HPDE6-E6E7 (cell line): Measurements from ENCODE around the gene FIGN.

Experiments
- DNase-seq: peaks from one replicate; pipeline ENCODE4 v3.0.0; 2011; ENCODE audit warnings: missing footprints; ENCODE audit errors: extremely low spot score

The FIGN gene

DNA sequence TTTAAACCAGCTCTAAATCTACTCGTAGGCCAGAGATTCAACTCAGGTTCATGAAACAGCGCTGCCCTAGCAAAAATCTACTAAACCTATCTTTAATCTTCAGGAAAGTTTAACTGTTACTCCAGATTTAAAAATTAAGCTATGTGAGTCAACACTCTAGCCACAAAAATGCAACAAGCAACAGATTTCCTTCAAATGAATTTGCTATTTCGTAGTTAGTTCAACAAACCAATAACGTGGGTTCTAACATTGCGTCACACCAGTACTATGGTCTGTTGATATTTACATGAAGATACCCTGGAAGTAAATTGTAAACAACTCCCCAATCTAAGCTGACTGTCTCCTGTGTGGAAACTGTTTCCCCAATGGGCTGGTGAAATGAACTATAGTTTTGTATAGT is 71.2 kb downstream of the FIGN start:
- no peak for DNase-seq

DNA sequence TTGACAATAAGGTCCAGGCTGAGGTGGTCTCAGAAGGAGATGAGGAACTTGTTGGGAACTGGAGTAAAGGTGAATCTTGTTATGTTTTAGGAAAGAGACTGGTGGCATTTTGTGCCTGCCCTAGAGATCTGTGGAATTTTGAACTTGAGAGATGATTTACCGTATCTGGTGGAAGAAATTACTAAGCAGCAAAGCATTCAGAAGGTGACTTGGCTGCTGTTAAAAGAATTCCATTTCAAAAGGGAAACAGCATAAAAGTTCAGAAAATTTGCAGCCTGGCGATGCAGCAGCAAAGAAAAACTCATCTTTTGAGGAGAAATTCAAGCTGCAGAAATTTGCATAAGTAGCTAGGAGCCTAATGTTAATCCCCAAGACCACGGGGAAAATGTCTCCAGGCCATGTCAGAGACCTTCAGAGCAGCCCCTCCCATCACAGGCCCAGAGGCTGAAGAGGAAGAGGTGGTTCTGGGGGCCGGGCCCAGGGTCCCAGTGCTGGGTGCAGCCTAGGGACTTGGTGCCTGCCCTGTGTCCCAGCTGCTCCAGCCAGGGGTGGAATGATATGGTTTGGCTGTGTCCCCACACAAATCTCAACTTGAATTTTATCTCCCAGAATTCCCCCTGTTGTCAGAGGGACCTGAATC is 73.5 kb downstream of the FIGN start:
- no peak for DNase-seq

DNA sequence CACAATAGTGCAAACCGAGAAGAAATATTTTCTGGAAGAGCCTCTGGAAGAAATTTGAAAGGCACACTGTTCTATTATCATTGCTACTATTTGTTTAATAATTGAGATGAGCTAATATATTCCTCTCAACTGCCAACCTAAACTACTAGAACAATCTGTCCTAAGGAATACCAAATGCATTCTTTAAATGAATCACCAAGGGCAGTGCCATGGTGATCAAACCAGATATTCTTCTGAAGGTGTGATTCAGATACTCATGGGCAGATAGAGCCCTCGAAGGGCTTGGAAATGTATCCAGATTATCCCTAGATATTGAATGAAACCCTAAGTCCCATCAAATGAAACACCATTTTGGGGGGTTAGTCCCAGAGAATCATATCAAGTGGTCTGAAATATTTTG is 76.6 kb downstream of the FIGN start:
- peak; percentile 46 for DNase-seq

DNA sequence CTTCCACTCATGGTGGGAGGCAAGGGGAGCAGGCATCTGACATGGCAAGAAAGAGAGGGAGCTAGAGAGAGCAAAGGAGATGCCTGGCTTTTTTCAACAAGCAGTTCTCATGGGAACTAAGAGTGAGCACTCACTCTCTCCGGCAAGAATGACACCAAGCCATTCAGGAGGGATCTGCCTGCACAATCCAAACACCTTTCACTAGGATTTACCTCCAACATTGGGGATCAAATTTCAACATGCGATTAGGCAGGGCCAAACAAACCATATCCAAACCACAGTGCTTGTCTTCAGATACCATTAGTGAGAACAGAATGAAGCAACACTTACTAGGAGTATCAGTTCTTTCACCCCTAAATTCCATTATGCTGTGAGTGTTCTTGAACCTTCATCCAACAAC is 77.3 kb downstream of the FIGN start:
- DNase-seq, result no peak

DNA sequence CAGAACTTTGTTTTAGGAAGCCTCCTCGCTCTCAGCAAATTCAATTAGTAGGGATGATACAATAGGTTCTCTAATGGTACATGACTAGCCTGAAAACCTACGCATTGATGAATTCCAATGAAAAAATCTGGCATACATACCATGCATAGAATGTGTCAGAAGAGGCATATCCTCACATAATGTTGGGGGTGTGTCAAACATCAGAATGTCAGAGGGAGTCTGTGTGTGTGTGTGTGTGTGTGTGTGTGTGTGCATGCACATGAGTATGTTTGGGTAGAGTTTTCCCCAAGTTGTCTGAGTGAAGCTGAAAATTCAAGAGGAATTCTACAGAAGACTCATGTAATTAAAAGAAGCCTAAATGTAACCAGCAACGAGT is 78.5 kb downstream of the FIGN start:
- DNase-seq, result no peak

DNA sequence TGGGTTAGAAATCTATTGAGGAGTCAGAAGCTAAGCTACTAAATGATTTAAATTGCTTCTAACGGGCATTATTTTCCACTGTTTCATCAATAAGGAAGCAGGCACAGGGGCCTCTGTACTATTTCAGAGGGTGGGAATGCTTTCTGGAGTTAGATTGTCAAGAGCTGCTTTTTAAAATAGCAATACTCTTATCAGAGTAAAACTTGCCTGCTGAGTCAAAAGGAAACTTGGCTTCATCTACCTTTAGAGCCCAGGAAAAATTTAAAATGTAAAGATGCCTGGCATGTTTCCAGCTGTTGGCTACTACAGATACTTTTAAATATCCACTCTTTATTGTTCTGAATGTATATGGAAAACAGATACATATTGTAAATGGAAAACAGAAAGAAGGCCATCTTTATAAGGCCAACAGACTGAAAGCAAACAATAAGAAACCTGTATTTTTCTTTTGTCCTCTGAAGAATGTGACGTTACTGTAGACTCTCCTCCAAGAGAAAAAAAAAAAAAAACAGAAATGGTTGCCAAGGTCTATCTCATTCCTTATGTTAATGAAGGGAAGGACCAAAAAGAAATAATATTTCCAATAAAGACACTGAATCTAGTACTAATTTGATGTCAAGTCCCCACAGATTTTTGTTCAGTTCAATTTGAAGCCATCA is 79.1 kb downstream of the FIGN start:
- DNase-seq, result no peak

DNA sequence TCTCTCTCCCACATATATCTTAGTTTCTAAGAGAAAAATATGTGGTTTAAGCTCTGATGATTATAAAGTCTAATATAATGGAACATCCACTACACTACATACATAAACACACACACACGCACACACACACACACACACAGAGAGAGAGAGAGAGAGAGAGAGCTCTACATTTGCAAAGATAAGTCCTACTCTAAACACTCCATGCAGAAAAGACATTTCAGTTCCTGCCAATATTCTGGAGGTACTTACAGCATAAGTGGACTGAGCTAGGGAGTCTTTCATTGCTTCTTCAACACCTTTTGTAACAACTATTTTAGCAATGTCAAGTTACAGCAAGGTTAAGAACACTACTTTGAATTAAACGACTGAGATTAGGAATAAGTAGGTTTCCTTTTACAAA is 80.1 kb downstream of the FIGN start:
- DNase-seq, result no peak

DNA sequence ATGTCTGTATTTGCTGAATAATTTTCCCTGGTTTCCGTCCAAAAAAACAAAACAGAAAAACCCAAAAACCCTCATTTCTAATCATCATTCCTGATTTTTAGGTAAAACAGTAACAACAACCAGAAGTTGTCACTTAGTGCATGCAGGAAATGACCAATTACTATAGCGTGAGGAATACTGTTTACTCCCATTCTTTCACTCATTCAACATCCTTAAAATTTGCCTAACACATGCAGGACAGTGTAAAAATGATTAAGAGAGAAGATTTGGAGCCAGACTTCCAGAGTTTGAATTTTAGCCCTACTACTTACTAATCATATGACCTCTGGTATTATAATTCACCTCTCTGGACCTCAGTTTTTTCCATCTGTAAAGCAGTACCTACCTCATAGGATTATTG is 83.1 kb downstream of the FIGN start:
- no peak for DNase-seq

DNA sequence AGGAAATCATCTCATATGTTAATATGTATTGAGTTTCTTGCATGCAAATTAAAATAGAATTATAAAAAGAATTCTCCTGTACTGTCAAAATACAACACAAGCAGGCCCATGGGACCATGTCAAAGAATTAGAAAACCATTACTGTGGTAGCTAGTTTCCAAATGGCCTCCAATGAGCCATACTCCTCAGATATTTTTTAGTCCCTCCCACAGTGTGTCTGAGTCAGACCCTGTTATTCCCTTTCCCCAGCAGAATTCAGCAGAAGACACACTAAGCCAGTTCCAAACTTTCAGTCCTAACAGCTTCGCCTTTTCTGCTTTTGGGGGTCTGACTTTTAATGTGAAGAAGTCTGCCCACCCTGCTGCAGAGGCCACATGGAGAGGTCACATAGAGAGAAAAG is 86.7 kb downstream of the FIGN start:
- no peak for DNase-seq

DNA sequence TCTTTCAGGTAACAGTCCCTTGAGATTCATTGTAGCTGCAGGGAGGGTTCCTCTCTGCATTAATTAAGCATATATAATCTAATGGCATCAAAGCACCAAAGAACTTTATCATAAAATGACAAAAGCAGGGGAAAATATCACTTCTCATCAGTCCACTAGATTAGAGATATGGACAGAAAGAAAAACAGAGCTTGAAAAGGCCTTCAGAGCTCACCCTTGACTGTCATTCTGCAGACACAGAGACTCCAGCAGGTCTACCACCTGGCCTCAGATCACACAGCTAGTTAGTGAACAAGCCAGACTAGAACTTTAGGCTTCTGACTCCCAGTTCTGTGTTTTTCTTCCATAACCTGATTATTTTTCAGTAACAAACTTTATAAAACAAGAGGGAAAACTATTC is 88.5 kb downstream of the FIGN start:
- no peak for DNase-seq

DNA sequence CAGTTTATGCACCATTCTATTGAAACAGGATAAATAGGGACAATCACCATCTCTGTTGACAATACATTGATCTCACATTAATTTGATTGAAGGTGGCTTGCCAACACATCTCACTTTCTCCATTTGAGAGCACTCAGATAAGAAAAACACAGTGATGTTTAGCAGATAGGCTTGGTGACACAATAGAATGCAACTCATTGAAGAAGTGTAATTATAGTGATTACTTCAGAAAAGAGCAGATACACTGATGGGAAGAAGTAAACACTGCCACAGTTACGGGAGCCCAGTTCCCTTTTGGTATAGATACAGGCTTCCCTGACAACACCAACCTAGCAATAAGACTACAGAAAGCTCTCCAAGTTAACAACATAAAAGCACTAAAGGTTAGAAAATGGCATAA is 89.1 kb downstream of the FIGN start:
- no peak for DNase-seq

DNA sequence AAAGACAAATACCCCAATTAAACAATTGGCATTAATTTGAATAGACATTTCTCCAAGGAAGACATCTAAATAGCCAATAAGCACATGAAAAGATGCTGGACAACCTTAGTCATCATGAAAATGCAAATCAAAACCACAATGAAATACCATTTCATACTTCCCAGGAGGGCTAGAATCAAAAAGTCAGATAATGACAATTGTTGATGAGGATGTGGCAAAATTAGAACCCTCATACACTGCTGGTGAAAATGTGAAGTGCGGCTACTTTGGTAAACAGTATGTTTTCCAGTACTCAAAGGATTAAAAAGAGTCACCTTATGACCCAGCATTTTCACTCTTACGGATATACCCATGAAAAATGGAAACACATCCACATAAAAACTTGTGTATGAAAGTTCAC is 91.6 kb downstream of the FIGN start:
- DNase-seq, result no peak

DNA sequence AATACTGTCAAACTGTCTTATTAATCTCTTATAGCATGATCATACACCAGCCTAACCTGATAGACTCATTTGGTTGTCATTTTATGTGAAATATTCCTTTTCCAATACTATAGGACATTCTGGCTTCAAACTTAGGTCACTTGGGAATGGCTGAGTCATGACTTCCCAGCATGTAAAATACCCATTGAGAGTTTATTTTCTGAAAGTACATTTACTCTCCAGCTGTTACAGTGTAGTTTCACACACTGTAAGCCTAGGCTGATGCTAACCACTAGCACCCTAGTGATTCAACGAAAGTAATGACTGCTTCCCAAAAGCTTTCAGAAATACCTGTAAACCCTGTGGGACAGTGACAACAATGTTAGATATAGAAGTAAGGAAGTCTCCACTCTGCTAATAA is 93.8 kb downstream of the FIGN start:
- DNase-seq, result no peak

DNA sequence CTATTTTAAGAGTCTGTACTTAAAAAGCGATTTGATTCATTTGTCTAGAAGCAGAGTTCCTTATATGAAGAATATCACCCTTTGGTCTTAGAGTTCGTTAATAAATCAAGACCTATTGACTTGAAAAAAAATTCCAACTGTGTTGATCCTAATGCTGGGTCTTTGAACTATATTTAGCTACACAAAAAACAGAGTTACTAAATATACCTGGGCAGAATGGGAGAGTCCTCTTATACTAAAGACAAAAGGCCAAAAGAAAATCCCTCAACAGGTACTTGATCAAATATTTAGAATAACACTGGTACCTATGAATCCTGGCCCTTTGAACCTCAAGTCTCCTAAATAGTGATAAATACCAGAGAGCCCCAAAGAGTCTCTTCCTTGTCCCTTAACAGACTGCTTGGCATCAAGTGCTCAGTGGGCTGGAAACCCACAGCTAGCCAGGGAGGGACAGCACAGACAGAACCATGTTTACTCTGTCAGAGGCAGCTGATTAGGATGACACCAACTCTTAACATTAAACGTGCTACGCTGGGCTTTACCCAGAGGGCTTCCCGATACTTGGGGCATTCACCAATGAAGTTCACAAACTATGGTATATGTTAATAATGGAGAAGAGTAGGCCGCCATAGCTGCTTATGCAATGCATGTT is 95.1 kb downstream of the FIGN start:
- no peak for DNase-seq

DNA sequence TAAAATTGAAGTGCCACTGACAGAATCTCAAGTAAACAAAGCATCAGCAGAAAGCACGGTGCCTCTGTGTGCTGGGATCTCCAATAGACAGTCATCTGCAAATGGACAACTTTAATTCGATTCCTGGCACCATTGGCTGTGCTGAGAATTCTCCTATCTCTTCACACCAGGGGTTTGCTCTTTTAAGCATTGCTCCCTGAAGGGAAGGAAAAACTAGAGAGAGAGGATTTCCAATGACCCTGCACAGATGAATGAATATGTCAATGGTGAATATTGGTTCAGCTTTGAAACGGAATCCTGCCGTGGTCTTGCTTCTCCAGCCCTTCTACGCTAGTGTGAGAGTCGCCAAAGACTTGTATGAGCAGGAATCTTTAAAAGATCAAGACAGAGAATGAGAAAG is 97.9 kb downstream of the FIGN start:
- DNase-seq, result no peak

DNA sequence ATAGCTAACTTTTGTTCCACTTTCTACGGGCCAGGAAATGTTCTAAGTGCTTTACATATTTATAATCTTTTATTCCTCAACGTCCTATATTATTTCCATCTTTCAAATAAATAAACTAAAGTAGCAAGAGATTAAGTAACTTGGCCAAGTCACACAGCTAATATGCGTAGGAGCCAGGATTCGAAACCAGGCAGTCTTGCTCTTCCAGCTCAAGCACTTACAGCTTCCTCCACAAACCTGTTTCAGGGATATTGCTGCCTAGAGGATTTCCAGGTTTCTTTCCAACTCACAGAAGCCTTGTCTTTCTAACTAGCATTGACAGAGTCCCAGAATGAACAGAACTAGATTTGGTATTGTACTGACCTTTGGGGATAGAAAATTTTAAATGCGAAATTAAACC is 102.5 kb downstream of the FIGN start:
- DNase-seq, result no peak

DNA sequence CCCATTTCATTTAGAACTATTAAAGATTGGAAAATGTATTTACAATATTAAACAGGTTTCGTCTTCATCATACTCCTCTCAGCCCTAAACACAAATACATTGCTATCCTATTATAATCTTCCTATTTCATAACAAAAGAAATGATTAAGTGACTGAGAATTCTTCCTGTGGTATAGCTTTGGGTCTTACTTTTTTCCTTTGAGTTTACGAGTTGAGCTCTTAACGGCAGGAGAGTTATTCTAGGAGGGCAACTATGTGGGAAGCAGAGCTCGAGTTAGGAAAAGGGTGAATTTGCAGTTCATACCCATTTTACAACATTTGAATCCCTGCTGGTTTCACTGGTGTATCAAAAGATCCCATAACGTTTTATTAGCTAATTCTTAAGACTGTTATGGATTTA is 105.0 kb downstream of the FIGN start:
- DNase-seq, result no peak

DNA sequence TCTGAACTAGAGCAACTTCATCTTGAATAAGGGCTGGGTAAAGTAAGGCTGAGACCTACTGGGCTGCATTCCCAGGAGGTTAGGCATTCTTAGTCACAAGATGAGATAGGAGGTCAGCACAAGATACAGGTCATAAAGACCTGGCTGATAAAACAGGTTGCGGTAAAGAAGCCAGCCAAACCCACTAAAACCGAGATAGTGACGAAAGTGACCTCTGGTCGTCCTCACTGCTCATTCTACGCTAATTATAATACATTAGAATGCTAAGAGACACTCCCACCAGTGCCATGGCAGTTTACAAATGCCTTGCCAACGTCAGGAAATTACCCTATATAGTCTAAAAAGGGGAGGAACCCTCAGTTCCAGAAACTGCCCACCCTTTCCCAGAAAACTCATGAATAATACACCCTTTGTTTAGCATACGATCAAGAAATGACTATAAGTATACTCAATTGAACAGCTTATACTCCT is 109.1 kb downstream of the FIGN start:
- no peak for DNase-seq

DNA sequence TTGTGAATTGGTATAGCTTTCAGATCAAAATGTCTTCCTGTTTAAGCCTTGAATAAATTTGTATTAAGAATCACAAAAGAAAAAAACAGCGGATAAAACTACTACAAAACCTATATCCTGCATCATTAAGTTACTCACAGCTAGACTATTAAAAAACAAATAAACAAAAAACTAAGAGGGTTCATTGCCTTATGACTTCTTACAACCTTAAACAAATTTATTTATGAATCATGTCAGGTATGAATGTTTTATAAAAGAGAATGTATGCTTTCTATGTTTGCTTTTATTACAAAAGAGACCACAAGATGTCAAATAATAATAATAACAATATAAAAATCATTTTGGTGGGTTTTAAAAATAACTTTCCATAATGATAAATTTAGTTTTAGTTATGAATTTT is 109.6 kb downstream of the FIGN start:
- DNase-seq, result no peak

DNA sequence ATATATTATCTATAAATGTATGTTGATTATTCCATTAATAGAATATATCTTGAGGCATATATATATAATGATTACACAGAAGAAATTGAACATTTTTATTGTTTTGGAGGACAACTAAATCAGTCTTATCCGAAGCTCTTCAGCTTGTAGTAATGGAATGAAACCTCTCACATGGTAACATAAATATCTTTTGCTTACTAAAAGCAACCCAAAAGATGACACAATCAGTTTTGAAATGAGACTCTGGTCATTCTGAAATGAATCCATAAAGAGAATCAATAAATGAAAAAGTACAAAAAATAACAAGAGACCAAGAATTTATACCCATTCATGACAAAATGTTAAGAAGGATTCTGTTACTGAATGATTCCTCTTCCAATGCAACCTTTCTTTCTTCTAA is 110.2 kb downstream of the FIGN start:
- DNase-seq, result no peak

DNA sequence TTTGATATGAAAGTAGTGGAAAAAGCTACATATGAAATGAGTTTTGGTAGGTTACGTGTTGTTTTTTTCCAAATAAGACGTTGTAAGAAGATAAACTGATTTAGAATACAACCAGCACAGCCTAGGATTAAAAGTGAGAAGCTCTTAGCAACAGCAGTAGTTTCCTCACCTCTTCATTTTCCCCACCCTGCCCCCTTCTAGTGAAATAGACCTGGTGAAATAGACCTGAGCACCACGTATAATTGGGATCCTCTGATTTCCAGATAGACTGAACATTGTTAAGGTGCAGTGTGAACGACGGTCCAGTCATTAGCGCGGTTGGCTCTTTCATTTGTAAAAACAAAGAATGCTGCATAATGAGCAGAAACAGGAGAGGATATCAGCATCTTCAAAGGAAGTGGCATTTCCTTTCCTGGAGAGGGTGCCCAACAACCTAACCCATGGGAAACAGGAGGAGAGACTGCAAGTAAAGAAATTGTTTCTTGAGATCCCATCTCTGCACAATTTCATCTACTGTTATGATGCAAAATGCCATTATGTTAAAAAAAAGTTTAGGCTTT is 114.3 kb downstream of the FIGN start:
- no peak for DNase-seq

DNA sequence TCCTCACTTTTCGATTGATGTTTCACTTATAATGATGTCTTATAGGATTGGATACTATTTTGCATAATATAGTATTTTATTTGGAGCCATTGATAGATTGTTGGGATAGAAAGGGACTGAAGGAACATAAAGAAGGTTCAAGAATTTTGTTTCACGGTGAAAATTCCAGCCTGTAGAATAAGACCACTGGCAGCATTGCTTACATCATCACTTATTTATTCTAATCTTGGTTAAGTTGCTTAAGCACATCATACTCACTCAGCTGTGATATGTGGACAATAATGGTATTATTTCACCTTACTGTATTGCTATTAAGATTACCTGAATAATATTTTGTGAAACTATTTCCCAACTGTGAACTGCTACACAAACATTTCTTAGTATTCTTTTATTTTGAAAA is 118.3 kb downstream of the FIGN start:
- no peak for DNase-seq

DNA sequence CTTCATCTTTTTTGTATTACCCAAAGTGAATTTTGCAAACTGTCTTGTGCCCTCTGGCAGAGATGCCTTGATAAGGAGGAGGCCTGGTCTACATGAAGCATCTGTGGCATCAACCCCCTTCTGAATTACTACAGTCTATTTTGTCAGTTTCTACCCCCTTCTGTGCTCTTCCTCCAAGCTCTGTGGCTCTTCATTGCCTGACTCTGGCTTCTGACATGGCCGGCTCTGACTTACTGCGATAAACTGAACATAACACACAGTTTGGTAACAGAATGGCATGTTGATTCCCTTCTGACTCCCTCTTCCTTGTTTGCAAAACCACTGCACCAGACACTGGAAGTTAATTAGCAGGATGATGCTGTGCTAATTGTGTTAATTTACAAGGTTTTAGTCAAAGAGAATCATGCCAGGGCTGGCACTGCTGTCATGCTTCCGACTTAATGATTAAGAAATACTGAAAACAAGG is 122.5 kb downstream of the FIGN start:
- DNase-seq, result no peak
